AG09309 (cell line): ENCODE results near the gene LYRM4.

Experiments
- DNase-seq: peaks from one replicate; pipeline ENCODE4 v3.0.0-alpha.2; 2010; ENCODE audit warnings: low read depth
- H3K4me3 ChIP-seq: 2 replicates; pipeline ENCODE4 v1.5.1; 2011; ENCODE audit warnings: mild to moderate bottlenecking, low read depth, low read length, moderate library complexity; ENCODE audit not compliant: control insufficient read depth
- TF ChIP-seq, protein P1 (sequence below): IDR thresholded peaks from 2 replicates; pipeline ENCODE4 v1.5.1; 2011; ENCODE audit warnings: mild to moderate bottlenecking, low read depth, low read length, inconsistent platforms; ENCODE audit not compliant: insufficient read depth, control insufficient read depth; ENCODE audit errors: missing control alignments

LYRM4 gene

GRCh38 chr6:5282191-5282623, 21.5 kb upstream of the LYRM4 start:
- no peak for DNase-seq
- TF ChIP-seq, protein P1, sequence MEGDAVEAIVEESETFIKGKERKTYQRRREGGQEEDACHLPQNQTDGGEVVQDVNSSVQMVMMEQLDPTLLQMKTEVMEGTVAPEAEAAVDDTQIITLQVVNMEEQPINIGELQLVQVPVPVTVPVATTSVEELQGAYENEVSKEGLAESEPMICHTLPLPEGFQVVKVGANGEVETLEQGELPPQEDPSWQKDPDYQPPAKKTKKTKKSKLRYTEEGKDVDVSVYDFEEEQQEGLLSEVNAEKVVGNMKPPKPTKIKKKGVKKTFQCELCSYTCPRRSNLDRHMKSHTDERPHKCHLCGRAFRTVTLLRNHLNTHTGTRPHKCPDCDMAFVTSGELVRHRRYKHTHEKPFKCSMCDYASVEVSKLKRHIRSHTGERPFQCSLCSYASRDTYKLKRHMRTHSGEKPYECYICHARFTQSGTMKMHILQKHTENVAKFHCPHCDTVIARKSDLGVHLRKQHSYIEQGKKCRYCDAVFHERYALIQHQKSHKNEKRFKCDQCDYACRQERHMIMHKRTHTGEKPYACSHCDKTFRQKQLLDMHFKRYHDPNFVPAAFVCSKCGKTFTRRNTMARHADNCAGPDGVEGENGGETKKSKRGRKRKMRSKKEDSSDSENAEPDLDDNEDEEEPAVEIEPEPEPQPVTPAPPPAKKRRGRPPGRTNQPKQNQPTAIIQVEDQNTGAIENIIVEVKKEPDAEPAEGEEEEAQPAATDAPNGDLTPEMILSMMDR: no peak
- H3K4me3 ChIP-seq: no peak overlapping the region

DNA sequence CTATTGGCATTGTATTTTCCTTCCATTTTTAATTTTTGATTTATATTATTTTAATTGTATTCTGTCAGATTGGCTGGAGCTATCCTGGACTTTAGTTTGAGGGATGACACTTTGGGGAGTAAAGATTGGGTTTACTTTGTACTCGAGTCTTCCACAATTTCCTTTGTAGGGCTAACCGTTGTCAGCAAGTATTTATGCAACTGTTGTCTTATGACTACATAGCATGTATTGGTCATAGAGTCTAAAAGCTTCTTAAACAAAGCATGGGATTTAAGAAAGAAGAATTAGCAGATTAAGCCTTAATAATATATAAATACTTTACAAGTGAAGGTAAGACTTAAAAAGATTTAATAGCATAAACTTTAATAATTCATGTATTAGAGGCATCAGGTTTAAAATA, 20.2 kb upstream of the LYRM4 start:
- no peak overlapping the region for H3K4me3 ChIP-seq

DNA sequence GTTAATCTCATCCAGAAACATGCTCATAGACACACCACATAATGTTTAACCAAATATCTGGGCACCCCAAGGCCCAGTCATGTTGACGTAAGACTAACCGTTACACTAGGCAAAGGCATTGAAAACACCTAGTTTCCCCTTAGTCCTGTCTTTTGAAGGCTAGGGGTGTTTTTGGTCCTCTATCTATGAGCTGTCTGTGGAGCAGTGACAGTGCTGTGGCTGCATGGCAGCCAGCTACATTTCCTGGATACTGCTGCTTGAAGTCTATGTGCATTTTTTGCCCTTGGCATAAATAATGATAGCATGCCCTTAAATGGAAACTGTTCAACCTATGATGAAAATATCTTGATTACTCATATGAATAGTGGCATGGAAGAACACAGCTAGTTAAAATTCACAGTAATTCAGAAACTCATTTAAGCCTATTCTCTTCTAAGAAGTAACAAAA, 19.2 kb upstream of the LYRM4 start:
- DNase-seq: no peak
- TF ChIP-seq, protein P1: no peak
- no peak overlapping the region for H3K4me3 ChIP-seq

More for the DNA sequence above, 20.2 kb upstream of the LYRM4 start:
- no peak for DNase-seq
- TF ChIP-seq, protein P1: no peak

GRCh38 chr6:5278565-5279120, 17.9 kb upstream of the LYRM4 start:
- no peak for DNase-seq
- TF ChIP-seq, protein P1: no peak
- H3K4me3 ChIP-seq: no peak overlapping the region

GRCh38 chr6:5278047-5278446, 17.3 kb upstream of the LYRM4 start:
- no peak for DNase-seq
- H3K4me3 ChIP-seq: no peak overlapping the region
- TF ChIP-seq, protein P1: no peak

GRCh38 chr6:5277589-5277988, 16.8 kb upstream of the LYRM4 start:
- H3K4me3 ChIP-seq: no peak overlapping the region
- DNase-seq: no peak
- TF ChIP-seq, protein P1: no peak

DNA sequence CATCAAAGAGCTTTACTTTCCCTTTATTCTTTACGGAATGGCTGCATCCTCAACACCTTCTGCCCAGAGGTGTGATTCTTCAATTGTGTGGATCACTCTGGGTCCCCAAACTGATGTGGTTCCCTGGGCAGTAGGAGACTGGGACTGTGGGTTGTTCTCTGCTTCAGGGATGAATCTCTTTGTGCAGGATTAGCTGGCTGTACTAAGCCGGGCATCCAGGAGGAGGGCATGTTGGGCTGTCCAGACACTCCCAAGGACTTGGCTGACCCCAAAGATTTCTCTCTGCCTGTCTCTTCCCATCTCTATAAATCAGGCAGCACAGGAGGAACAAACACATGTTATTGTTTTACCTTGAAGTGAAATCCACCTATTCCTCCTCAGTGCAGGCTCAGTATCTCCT, 15.8 kb upstream of the LYRM4 start:
- no peak overlapping the region for H3K4me3 ChIP-seq
- DNase-seq: no peak
- TF ChIP-seq, protein P1: no peak
